ENCODE results near the gene SPDYE16. TPM values are rescaled to one million over a fixed set of nuclear protein-coding genes. Genes with fewer than 3 reads are reported as not detected.

Gene SPDYE16
- total RNA-seq, 1 experiment from 2014 or later, result not detected

DNA sequence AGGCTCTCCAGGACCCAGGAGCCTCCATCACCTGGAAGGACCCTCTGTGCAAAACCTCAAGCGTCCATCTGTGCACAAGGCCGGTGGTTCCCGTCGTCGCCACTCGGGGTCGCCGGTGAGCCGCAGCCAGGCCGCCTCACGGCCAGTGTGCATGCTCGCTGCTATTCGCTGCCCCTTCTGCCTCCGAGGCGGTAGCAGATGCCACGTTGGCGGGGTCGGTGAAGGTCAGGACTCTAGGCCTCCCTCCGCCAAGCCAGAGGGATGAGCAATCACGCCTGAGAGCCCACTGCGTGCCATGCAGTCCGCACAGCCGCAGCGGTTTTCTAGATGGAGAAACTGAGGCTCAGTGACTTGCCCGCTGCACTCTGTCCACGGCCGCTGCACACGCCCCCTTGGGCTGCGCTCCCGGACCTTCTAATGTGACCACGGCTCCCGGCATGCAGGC lies 27.1 kb downstream of the SPDYE16 start:
- H3K79me2 ChIP-seq (ENCODE audit: insufficient read depth, low read length), result no peaks in the 10 kb centered on the region
- DNase-seq, result no peak
- H4K91ac ChIP-seq (ENCODE audit: insufficient read length, low read depth, low read length), result no peak overlapping the region
- no peak overlapping the region for H3K14ac ChIP-seq (ENCODE audit: insufficient read depth, low read length)
- no peak overlapping the region for H3K9ac ChIP-seq (ENCODE audit: extremely low read depth, insufficient read length, low read length)
- H4K20me1 ChIP-seq (ENCODE audit: control insufficient read depth, insufficient read depth, insufficient read length), result no peaks in the 10 kb centered on the region
- H3K27ac ChIP-seq (ENCODE audit: insufficient read length, low read depth, low read length), result no peak overlapping the region
- H3K79me1 ChIP-seq (ENCODE audit: insufficient read depth, low read depth, low read length, poor library complexity, severe bottlenecking), result no peaks in the 10 kb centered on the region
- H3K56ac ChIP-seq (ENCODE audit: insufficient read length, low read depth, low read length), result no peak overlapping the region
- TF ChIP-seq, protein P1, sequence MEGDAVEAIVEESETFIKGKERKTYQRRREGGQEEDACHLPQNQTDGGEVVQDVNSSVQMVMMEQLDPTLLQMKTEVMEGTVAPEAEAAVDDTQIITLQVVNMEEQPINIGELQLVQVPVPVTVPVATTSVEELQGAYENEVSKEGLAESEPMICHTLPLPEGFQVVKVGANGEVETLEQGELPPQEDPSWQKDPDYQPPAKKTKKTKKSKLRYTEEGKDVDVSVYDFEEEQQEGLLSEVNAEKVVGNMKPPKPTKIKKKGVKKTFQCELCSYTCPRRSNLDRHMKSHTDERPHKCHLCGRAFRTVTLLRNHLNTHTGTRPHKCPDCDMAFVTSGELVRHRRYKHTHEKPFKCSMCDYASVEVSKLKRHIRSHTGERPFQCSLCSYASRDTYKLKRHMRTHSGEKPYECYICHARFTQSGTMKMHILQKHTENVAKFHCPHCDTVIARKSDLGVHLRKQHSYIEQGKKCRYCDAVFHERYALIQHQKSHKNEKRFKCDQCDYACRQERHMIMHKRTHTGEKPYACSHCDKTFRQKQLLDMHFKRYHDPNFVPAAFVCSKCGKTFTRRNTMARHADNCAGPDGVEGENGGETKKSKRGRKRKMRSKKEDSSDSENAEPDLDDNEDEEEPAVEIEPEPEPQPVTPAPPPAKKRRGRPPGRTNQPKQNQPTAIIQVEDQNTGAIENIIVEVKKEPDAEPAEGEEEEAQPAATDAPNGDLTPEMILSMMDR (conservative IDR thresholded peaks at IDR 0.05), result no peak
- H2AK5ac ChIP-seq (ENCODE audit: insufficient read length, low read length), result no peak overlapping the region
- H3K18ac ChIP-seq (ENCODE audit: insufficient read length, low read depth, low read length), result no peak overlapping the region
- no peaks in the 10 kb centered on the region for H3K27me3 Mint-ChIP-seq (ENCODE audit: low read depth)
- no peaks in the 10 kb centered on the region for H3K4me1 ChIP-seq (ENCODE audit: insufficient read depth, low read length)
- no CpG with 5 or more reads among the region's 32 CpGs for WGBS (ENCODE audit: extremely low coverage, insufficient read length, low lambda C conversion rate)
- no peak overlapping the region for H3K4me2 ChIP-seq (ENCODE audit: insufficient read depth, insufficient read length, low read length)
- H2BK20ac ChIP-seq (ENCODE audit: low read depth, low read length, poor library complexity, severe bottlenecking), result no peak overlapping the region
- H3K9me3 Mint-ChIP-seq, result no peaks in the 10 kb centered on the region
- no peak overlapping the region for H3K4ac ChIP-seq (ENCODE audit: low read depth, low read length)
- H3K4me1 Mint-ChIP-seq, result 0 out of 4 replicates have a peak, but pooled peaks cover 0 to 3% of the 10 kb centered on the region in 2 experiments
- no peak overlapping the region for H2BK12ac ChIP-seq (ENCODE audit: insufficient read length, low read depth, low read length)
- H2AFZ ChIP-seq (ENCODE audit: low read length), result no peak overlapping the region
- H3K36me3 Mint-ChIP-seq (ENCODE audit: insufficient read depth in 1 of 3, low read depth in 3 of 3), result no peaks in the 10 kb centered on the region
- no peak overlapping the region for H3K23ac ChIP-seq (ENCODE audit: insufficient read length, low read depth, low read length)
- no peak overlapping the region for H3T11ph ChIP-seq (ENCODE audit: low read length)
- no peaks in the 10 kb centered on the region for H3K9me3 ChIP-seq (ENCODE audit: control insufficient read depth, low read depth, low read length)
- no peak overlapping the region for H2BK120ac ChIP-seq (ENCODE audit: low read depth, low read length, poor library complexity, severe bottlenecking)
- H2BK5ac ChIP-seq (ENCODE audit: insufficient read length, low read length), result no peak overlapping the region
- no peak overlapping the region for H4K8ac ChIP-seq (replicated peaks; ENCODE audit: insufficient read length, low read depth, low read length)
- H3K23me2 ChIP-seq (ENCODE audit: insufficient read length, low read depth, low read length, poor library complexity, severe bottlenecking), result no peaks in the 10 kb centered on the region
- H3K4me3 Mint-ChIP-seq, result no peak overlapping the region
- no peak overlapping the region for H4K5ac ChIP-seq (ENCODE audit: insufficient read length, low read depth, low read length)
- H3K27me3 ChIP-seq (ENCODE audit: insufficient read depth, low read length), result no peaks in the 10 kb centered on the region
- H2BK15ac ChIP-seq (ENCODE audit: low read depth, low read length), result no peak overlapping the region
- H3K27ac Mint-ChIP-seq, result no peak overlapping the region
